HCT116 (cell line): ENCODE data around the gene FERMT1.

Experiments
- CEBPB ChIP-seq: IDR thresholded peaks from 2 replicates; pipeline ENCODE4 v1.6.1; 2012; ENCODE audit warnings: low read depth
- CTCF ChIP-seq, 3 experiments: fragments of 200-600 bp in 1 of 3; sonication (generic) in 1 of 3; IDR thresholded peaks in 2 of 3; conservative IDR thresholded peaks in 1 of 3; 2 replicates each; pipeline ENCODE4 v1.5.1; 2012 to 2017; ENCODE audit warnings: low read depth in 2 of 3, low read length in 2 of 3, antibody characterized with exemption in 1 of 3, borderline replicate concordance in 1 of 3, control low read depth in 1 of 3, mild to moderate bottlenecking in 1 of 3, mixed read lengths in 1 of 3, mixed run types in 1 of 3, moderate library complexity in 1 of 3; ENCODE audit not compliant: insufficient read depth in 1 of 3
- EZH2 ChIP-seq: fragments of 200-600 bp; sonication (generic); IDR thresholded peaks from 2 replicates; pipeline ENCODE4 v1.6.1; 2017; ENCODE audit warnings: antibody characterized with exemption, mixed run types
- POLR2A ChIP-seq: IDR thresholded peaks from 2 replicates; pipeline ENCODE4 v1.7.0; 2011; ENCODE audit warnings: borderline replicate concordance; ENCODE audit not compliant: insufficient read depth, insufficient read length; ENCODE audit errors: extremely low read depth
- RAD21 ChIP-seq: IDR thresholded peaks from 2 replicates; pipeline ENCODE4 v1.6.1; 2012; ENCODE audit warnings: low read depth, mild to moderate bottlenecking
- REST ChIP-seq: IDR thresholded peaks from 2 replicates; pipeline ENCODE4 v1.6.1; 2012; ENCODE audit warnings: low read depth
- SP1 ChIP-seq: IDR thresholded peaks from 2 replicates; pipeline ENCODE4 v1.6.1; 2012; ENCODE audit warnings: low read depth
- YY1 ChIP-seq: IDR thresholded peaks from 2 replicates; pipeline ENCODE4 v1.6.1; 2011; ENCODE audit warnings: low read length, low read depth, moderate library complexity, mild to moderate bottlenecking; ENCODE audit not compliant: insufficient replicate concordance; ENCODE audit errors: extremely low read depth
- ZBTB33 ChIP-seq: IDR thresholded peaks from 2 replicates; pipeline ENCODE4 v1.6.1; 2011; ENCODE audit warnings: mild to moderate bottlenecking, low read length, moderate library complexity; ENCODE audit not compliant: insufficient replicate concordance; ENCODE audit errors: extremely low read depth

GRCh38 chr20:6126846-6127245 is 4.0 kb upstream of the FERMT1 start:
- TF ChIP-seq CTCF (IDR thresholded peaks at IDR 0.05 in 2 of 3, conservative IDR thresholded peaks at IDR 0.05 in 1 of 3; ENCODE audit: borderline replicate concordance in 1 of 3, insufficient read depth in 1 of 3, low read depth in 2 of 3, low read length in 2 of 3) = no peak
- no peak for TF ChIP-seq YY1
- TF ChIP-seq REST = no peak
- no peak for TF ChIP-seq RAD21
- TF ChIP-seq CEBPB = no peak
- TF ChIP-seq SP1 = no peak
- TF ChIP-seq POLR2A = no peak
- TF ChIP-seq ZBTB33 = no peak
- no peak for TF ChIP-seq EZH2
